HG03342 (cell line): ENCODE measurements around the gene POLR1H.
A peak's percentile ranks its signal among the peaks of the same experiment; 100 is the strongest.

Experiments
- ATAC-seq: cut with Tn5 transposase; IDR thresholded peaks from one replicate; pipeline ENCODE4 v1.9.1; 2021; ENCODE audit warnings: mild to moderate bottlenecking, moderate library complexity; ENCODE audit not compliant: unreplicated experiment

Gene POLR1H

DNA sequence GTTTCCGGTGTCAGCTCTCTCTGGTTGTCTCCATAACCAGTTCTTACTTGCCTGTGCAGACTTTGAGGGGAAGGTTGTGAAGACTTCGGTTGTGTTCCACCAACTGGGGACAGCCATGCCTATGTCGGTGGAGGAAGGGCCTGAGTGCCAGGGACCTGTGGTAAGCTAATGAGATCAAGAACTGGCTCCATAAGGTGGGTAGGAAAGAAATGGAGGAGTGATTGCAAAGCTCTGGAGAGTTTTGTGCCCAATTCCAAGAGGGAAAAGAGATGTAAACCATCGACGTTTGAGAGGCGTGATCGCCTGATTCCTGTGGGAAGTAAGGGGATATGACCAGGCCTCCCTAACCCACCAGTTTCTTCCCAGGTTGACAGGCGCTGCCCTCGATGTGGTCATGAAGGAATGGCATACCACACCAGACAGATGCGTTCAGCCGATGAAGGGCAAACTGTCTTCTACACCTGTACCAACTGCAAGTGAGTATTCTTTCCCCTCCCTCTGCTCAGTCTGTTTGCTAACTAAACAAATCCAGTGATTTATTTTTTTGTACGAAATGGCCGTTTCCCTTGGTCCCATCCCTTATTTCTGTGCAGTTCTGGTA, 893 bp downstream of the POLR1H start:
- peak; percentile 19 for ATAC-seq

DNA sequence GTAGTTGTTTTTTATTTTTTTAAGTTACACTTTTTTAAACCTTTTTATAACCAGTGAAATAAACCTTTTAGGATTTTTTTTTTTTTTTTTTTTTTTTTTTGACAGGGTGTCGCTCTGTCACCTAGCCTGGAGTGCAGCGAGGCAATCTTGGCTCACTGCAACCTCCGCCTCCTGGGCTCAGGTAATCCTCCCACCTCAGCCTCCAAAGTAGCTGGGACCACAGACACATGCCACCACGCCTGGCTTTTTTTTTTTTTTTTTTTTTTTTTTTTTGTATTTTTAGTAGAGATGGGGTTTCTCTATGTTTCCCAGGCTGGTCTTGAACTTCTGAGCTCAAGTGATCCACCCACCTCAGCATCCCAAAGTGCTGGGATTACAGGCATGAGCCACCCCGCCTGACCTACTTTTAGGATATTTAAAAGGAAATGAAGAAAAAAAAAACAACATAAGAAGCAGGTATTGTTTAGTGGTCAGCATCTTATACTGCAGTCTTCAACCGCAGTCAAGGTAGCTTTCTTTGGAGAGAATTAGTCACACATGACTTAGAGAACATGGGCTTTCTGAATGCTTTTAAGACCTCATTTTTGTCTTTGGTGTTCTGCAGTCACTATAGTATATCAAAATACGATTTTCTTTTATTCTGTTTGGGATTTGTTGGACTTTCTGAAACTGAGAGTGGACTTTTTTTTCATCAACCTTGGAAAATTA, 1.6 kb downstream of the POLR1H start:
- ATAC-seq = no peak

DNA sequence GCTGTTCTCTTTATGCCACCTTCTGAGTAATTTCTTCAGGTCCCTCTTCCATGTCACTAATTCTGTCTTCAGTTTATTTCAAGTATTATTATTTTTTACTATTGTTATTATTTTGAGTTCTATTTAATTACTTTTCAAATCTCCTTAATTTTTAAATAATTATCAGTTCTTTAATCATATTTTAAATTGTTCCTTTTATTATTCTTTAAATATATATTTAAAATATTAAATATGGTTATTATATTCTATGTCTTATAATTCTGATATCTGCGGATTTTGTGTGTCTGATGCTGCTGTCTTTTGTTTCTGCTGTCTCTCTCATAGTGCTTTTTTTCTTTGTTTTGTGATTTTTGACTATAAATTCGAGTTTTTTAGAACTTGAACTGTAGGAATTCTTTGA, 2.2 kb downstream of the POLR1H start:
- no peak for ATAC-seq

DNA sequence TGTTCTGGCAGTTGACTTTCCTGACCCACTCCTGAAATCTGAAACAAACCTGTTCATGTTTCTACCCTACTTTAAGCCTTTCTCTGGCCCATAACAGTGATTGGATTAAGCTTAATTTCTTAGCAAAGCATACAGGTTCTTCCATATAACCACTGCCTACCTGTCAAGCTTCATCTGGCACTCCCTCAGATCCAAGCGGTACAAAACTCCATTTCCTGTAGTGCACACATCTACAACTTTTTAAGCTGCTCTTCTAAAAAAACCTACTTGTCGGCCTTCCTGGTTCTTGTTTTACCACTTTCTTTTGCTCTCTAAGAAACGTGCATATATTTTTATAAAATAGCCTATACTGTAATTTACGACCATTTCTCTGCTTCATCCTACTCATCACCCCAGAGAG, 5.0 kb downstream of the POLR1H start:
- no peak for ATAC-seq

DNA sequence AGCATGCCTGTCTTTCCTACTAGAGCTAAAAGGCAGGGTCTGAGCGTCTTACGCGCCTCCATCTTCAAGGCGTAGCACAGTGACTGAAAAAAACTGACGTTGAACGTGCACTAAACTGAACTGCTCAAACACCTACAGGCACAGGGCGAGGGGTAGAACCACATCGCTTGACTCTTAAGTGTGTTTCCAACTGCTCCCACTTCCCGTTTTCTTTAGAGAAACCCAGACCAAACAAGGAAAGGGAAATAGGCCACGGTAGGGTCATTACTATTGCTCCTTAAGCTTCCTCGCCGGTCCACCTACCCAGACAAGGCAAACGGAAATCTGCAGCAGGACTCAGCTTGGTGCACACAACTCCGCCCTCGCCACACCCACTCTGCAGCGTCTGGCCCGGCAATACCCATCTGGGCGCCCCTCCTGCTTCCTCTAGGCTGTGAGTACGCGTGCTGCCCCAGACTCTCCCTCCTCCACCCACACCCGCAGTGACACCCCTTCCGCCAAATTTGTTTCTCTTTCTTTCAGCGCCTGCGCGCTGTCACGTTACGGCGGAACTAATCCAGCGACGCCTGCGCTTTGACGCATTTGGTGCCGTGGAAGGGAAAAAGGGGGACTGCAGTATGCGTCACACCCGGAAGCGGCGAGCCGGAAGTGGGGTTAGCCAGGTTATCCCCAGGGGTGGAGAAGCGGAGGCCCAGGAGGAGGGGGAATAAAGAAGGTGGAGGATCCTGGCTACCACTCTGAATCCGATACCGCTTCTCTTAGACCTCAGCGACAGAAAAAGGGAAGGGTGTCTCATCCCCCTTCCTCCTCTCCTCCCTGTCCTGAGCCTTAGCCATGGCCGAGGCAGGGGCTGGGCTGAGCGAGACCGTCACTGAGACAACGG, 5.8 kb downstream of the POLR1H start, which contains the start of gene PPP1R11:
PPP1R11 (plus strand) TSS at position 622 of the 883 bp plus-strand sequence; CDS start at position 835, 213 bp downstream.
- peak; percentile 90 for ATAC-seq

DNA sequence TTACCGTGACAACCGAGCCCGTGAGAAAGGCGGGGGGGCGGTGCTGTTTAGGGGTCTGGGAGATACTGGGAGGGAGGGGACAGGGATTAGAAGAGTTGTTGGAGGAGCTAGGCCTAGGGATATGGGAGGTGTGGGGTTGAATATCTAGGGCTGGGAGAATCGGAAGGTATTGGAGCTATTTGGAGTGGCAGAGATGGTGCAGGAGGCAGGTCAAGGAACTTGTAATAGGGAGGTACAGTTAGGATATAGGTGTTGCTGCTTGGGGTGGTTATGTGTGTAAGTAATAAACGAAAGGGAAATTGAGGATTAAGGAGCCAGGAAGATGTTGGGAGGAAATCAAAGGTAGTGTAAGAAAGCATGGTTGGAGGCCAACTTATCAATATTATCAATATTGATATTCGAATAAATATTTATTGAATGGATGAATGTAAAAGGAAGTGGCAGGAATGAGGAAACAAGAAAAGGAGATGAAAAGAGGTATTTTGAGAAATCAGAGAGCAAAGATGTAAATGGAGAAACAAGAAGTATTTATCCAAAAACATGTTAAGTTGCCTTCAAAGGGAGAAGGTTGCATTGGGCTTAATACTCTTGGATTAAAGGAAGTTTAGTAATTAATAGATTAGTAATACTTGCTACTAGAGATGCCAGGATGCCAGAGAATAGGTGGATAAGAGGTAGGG, 6.5 kb downstream of the POLR1H start:
- ATAC-seq = no peak

DNA sequence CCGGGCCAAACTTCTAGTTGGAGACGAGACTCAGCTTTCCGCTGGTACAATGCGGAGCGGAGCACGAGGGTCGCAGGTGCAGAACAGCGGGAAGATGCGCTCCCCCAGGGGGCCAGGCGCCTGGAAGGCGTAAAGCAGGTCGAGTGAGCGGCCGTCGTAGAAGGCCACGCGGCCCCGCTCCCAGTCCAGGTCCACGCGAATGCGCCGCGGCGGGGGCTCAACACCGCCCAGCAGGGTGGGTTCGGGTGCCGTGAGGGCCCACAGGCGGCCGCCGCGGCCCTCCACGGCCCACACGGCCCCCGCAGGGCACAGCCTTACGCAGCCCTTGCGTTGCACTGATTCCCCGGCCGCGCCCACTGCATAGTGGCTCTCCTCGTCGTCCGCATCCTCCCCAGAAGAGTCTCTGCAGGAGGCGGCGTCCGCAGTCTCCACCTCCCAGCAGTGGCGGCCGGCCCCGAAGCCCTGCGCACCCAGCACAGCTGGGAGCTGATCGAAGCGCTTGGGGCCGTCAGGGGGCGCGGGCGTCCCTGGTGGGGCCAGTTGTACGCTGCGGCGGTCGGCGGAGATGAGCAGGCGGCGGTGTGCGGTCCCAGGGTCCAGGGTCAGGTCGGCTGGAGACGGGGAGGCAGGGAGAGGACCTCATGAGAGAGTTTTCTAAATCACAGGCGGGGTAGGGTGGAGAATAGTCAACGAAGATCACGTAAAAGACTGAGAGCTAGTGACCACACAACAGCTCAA, 10.2 kb downstream of the POLR1H start:
- ATAC-seq = no peak

DNA sequence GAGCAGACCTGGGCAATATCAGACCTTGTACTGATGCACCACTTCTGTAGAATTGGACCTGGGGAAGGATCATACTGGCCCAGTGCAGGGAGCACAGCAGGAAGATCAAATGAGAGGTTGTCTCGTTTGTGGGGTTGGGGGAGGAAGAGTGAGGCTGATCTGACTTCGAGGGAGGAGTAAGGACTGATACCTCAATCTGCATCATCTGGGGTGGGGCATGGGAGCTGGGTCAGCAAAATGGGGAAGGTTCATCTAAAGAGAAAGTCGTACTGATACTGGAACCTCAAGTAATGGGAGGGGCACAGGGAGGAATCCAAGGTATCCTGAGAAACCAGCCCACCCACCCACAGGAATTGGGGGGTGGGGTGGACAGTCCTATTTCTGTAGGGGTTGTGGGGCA, 10.8 kb downstream of the POLR1H start:
- ATAC-seq = no peak

DNA sequence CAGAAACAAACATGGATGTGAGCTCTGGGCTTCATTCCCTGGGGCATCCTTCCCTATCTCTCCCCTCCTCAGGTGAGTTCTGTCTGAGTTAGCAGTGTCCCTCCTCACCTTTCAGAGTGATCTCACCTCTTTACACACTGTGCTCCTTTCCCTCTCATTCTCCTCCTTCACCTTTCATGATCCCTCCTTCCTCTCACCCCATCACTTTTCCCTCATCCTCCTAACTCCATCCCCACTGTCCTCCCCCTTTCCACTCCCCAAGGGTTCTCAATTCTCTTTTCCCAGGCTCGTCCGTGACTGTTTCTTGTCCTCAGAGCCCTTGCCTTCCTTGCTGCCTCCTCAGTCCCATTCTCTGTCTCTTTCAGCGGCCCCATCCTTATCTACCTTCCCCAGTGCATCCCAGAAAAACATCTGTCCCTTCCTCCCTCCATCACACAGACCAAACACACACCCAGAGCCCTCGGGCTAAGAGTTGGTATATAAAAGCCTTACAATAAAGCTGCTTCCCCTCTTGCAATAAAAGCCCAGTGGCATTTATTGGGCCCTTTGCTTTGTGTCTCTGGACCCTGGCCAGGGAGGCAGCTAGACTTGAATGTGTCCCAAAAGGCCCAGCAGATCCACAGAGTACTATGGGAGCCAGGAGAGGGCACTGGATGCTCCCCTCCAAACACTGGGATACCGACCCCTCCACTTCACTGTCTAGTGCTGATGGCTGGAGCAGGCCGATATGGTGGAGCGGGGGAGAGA, 12.6 kb downstream of the POLR1H start:
- no peak for ATAC-seq

DNA sequence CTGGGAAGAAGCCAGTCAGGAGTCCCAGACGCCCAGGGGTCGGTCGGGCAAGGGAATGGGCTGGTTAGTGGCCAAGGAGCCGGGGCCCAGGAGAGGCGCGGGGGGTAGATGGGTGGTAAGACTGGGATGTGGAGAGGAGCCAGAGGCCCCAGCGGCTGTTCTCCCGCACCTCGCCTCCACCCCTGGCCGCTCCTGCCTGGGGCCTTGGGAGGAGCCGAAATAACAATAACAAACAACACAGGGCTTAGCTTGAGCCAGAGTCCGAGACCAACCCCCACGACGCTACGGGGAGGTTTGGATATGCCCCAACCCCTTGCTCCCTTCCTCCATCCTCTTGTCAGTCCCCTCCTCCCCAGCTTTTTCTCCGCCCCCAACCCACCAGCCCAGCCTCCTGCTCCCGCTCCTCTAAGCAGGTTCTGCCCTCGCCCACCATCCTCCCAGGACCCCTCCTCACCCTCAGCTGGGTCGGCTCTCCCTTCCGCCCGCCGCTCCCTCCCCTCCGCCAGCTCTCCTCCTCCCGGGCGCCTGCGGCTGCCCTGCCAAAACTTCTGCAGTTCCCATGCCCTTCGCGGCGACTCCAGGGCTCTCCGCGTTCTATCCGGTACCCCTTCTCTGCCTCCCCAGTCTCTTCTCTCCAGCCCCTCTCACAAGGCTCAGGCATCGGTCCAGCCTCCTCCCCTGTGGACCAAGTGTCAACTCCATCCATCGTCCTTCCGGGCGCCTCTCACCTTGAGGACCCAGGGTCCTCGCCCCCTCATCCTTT, 13.4 kb downstream of the POLR1H start:
- ATAC-seq = no peak

DNA sequence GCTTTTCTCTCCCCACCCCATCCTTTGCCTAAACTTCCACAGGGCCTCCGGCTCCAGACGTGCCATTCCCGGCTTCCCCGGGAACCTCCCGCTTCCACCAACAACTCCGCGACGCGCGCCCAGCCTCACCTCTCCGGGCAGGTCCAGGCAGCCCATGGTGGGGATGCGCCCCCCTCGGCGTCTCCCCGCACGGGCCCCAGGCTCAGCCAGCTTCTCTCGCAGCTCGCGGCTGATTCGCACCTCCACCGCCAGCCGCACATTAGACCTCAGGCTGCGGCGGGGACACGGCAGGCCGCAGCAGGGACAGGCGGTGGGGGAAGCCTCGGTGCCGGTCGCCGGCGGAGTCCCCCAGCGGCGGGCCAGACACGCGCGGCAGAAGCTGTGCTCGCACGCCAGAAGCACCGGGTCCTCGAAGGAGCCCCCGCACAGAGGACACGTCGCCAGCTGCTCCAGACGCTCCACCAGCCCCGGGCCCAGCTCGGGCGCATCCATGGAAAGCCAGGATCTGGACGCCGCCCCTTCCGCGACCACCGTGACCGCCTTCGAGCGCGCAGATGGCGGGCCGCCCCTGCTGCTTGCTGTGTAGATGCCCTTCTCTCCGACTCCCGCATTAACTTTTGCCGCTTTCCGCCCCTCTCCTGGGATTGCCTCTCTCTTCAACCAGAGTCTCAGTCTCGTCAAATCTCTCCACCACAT, 14.2 kb downstream of the POLR1H start, which contains the start of gene RNF39:
RNF39 (minus strand) TSS at position 676 of the 696 bp plus-strand sequence; CDS start at position 492, 184 bp downstream.
- ATAC-seq = no peak

DNA sequence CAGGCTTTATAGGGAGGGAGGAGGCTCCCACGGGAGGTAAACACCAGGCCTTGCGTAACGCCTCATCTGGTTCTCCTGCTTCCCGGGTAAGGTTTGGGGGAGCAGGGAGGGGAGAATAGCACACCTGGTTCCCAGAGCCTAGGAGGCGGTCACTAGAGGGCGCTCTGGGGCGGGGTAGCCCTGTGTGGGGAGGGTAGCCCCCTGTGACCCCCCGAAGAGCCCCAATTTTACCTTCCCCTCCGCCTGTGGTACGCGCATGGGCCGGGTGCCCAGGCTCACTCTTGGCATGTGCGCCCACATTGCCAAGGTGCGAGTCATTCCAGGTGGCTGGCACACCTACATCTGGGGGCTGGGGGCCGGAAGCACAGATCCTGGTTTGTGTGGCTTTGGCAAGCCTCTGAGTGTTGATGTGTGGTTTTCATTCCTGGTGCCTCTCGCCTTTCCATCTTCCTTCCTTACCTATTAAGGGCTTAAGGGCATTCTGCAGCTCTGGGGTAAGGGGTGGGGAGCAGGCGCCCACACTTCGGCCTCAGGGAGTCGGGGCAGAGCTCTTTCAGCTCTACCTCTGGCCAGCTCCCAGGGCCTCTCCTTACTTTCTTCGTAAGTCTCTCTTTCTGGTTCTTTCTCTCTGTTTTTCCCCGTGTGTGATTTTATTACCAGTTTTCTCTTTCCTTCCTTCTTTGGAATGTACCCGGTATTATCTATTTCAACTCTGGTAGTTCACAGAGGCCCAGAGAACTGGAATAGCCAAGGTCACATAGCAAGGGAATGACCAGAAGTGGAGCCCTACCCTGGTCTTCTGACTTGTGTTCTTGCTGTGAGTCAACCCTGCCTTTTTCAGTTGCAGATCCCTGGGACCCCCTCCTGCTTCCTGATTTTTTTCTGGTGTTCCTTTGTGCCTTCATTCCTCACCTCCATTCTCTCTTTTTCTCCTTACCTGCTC, 15.0 kb downstream of the POLR1H start:
- ATAC-seq = no peak

DNA sequence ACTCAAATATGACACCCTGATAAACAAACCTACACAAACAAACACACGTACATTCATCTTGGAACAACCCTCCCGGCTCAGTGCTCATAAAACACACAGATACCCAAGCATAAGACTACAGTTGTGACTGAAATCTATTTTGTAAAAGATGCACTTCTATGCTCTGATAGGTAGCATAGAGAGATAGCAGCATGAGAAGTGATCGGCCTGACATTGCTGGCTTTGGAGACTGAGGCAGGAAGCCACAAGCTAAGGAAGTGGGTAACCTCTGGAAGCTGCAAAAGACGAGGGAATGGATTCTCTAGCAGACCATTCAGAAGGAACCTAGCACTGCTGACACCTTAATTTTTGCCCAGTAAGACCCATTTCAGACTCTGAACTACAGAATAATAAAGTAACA, 16.2 kb downstream of the POLR1H start:
- no peak for ATAC-seq

DNA sequence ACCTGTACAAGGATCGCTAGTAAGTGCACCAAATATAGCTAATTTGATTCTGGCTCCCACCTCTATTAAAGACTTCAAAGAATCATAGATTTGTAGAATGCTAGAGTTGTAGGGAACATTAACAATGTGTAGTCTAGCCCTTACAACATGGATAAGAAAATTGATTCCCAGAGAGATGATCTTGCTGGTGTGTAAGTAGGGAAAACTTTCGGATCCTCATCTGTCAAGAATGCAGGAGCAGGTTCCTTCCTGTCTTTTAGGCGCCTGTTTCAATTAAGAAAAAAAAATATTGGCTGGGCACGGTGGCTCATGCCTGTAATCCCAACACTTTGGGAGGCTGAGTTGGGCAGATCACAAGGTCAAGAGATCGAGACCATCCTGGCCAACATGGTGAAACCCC, 26.8 kb downstream of the POLR1H start:
- ATAC-seq = no peak

DNA sequence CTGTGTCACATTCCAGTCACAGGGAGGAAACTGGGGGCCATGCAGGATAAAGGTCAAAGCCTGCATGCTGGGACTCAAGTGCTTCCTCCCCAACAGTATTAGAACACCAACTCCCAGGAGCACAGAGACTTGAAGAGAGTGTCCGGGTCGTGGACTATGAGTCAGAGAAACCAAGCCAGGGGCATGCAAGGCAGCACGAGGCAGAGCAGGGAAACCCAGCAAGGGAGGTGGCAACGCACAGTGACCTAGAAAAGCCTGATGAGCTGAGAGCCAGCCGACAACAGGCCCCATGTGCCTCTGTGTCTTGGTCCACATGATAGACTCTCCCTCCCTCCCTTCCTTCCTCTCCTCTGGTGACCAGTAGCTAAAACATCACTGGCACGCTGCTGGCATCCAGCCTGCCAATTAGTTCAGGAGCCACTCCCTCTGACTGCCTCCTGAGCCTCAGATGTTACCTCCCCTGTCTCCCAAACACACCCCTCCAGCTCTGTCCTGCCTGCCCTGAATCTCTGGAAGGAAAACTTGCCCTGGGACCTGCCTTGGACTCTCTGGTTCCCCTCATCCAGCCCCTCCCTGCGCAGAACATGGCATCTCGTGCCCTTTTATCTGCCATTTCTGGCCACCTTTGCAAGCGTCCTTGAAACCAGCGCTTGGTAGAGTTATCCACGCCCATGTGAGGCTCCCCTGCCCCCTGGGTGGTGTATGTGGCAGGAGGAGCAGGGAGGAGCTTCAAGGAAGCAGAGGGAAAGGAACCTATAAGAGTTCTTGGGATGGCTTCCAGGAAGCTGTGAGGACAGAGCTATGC, 30.7 kb downstream of the POLR1H start:
- no peak for ATAC-seq

DNA sequence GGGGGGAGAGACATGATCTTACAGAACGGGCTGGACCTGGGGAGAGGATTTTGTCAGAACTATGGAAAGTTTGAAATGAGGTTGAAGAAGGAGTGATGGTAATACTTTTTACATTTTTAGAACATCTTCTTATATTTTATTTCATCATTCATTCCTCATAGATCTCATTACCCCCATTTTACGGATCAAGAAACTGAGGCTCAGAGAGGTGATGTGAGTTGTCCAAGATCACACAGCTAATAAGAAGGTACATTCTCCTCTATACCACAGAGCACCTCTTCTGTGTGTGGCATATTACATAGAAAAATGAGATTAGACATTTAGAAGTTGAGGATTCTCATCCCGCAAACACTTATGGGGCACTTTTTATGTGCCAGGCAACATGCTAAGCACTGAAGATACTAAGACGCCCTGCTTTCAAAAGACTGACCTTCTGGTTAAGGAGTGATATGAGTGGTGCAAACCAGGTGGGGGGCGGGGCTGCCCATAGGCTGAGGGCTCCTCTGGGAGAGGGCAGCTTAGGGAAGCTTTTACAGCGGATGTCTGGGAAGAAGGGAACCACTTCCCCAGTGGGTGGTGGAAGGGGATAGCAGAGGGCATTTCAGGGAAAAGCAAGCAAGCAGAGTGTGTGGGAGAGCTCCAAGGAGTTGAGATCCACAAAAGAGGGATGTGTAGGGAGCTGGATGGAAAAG, 31.9 kb downstream of the POLR1H start:
- ATAC-seq = no peak
